HL-60 (cell line): ENCODE results near the gene CYB5B.

Source experiments
- CTCF ChIP-seq: IDR thresholded peaks from one replicate; pipeline ENCODE4 v1.5.1; 2011; ENCODE audit warnings: low read length, control low read depth, inconsistent platforms; ENCODE audit not compliant: insufficient read depth
- GABPA ChIP-seq: IDR thresholded peaks from 2 replicates; pipeline ENCODE4 v1.6.1; 2012; ENCODE audit warnings: low read depth
- POLR2AphosphoS5 ChIP-seq: IDR thresholded peaks from 2 replicates; pipeline ENCODE4 v1.6.1; 2012; ENCODE audit warnings: low read depth
- REST ChIP-seq: IDR thresholded peaks from 2 replicates; pipeline ENCODE4 v1.6.1; 2012; ENCODE audit warnings: low read depth; ENCODE audit not compliant: insufficient replicate concordance
- SPI1 ChIP-seq: IDR thresholded peaks from 2 replicates; pipeline ENCODE4 v1.6.1; 2012; ENCODE audit warnings: low read depth, mild to moderate bottlenecking, borderline replicate concordance

GRCh38 chr16:69404275-69404805 lies 20.1 kb upstream of the CYB5B start:
- TF ChIP-seq CTCF (no peak), REST (no peak), GABPA (no peak), POLR2AphosphoS5 (no peak), SPI1 (no peak)
